Measurements from ENCODE around the gene STAT1.

Gene STAT1

DNA sequence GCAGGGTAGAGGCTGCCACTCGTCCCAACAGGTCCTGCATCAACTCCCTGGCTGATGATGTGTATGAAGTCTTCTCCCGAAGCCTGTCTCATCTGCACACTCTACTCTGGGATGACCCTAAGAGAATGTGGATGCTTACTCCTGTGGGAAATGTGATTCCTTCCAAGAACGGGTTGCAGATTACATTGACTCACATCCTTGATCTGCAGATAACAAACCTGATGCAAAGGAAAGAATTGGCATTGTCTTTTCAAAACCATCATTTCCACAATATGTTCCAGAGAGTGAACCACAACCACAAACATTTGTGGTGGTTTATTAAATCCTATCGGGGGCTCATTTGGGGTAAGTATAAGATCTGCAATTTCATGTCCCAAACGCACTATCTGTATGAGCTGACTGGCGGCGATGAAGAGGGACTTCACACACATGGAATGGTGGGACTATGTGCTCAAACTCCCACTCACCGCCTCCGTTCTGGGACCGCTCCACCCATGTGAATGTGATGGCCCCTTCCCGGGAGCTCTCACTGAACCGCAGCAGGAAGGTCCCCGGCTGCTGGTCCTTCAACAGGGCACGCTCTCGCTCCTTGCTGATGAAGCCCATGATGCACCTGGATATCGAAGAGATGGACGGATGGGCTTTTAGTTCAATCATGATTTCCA is 35.5 kb downstream of the STAT1 start:
- DNase-seq (ENCODE audit: low read depth): peak; percentile 73
- TF ChIP-seq, protein P1, sequence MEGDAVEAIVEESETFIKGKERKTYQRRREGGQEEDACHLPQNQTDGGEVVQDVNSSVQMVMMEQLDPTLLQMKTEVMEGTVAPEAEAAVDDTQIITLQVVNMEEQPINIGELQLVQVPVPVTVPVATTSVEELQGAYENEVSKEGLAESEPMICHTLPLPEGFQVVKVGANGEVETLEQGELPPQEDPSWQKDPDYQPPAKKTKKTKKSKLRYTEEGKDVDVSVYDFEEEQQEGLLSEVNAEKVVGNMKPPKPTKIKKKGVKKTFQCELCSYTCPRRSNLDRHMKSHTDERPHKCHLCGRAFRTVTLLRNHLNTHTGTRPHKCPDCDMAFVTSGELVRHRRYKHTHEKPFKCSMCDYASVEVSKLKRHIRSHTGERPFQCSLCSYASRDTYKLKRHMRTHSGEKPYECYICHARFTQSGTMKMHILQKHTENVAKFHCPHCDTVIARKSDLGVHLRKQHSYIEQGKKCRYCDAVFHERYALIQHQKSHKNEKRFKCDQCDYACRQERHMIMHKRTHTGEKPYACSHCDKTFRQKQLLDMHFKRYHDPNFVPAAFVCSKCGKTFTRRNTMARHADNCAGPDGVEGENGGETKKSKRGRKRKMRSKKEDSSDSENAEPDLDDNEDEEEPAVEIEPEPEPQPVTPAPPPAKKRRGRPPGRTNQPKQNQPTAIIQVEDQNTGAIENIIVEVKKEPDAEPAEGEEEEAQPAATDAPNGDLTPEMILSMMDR (IDR thresholded peaks at IDR 0.05; ENCODE audit: low read length, missing control alignments): no peak
- no peak overlapping the region for H3K4me3 ChIP-seq (replicated peaks; ENCODE audit: low read depth, low read length)

DNA sequence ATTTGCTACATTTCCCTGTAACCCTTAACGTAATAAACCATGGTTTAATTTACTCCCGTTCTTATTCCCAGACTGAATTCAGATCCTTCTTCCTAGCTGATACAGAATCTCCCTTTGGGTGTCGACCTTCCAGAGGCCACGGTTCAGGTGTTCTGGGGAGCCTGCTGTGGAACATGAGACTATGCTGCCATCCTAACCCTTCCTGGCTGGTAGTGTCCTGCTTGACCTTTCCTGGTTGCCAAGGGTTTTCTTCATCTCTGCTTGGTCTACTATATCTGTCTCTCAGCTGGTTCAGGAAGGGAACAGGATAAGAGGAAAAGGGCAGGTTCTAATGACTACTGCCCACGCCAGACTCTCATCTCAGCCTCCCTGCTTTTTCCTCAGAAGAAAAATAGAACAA is 36.5 kb downstream of the STAT1 start:
- TF ChIP-seq, protein P1 (IDR thresholded peaks at IDR 0.05; ENCODE audit: low read length, missing control alignments): no peak
- no peak for DNase-seq (ENCODE audit: low read depth)
- H3K4me3 ChIP-seq (replicated peaks; ENCODE audit: low read depth, low read length): no peak overlapping the region

DNA sequence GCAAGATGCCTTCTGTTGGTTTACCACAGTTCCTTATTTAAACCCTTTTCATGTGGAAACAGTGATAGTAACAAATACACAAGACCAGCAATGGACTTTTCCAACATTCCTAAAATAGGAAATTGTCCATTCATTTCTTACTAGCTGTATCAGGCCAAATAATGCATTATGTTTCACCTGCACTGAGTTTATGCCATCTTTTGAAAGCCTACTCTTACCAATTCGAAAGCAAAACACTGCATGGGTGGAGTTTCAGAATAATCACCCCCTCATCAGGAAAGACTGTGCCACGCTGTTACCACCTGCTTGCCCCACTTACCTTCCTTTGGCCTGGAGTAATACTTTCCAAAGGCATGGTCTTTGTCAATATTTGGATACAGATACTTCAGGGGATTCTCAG is 37.5 kb downstream of the STAT1 start:
- TF ChIP-seq, protein P1 (IDR thresholded peaks at IDR 0.05; ENCODE audit: low read length, missing control alignments): no peak
- DNase-seq (ENCODE audit: low read depth): no peak

DNA sequence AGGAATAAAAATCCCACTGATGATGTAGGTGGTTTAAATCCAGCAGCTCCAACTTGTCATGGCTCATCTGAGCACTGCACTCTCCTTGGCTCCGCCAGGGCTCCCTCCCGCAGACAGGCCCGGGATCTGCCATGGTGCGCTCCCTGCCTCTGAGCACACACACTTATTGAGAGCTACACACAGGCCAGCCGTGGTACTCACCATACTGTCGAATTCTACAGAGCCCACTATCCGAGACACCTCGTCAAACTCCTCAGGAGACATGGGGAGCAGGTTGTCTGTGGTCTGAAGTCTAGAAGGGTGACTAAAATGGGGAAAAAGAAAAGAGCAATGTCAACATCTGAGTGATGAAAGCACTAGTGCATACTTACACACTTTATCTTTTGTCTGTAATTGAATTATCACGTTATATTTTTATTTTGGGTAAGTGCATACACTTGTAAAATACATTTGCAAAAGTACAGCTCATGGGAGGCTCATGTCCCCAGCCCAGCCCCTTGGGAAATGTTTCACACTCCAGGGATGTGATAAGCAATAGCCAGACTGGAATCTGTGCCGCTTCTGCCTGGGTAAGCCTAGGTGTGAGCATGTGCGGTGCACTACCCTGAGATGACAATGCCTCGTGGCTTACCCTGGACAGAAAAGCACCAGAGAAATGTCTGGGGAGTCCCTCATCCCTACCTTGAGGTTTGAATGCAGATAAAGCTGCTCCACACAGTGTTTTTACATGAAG is 39.2 kb downstream of the STAT1 start:
- no peak overlapping the region for H3K4me3 ChIP-seq (replicated peaks; ENCODE audit: low read depth, low read length)
- no peak for DNase-seq (ENCODE audit: low read depth)
- TF ChIP-seq, protein P1 (IDR thresholded peaks at IDR 0.05; ENCODE audit: low read length, missing control alignments): no peak

More for the DNA sequence above, 37.5 kb downstream of the STAT1 start:
- no peak overlapping the region for H3K4me3 ChIP-seq (replicated peaks; ENCODE audit: low read depth, low read length)

DNA sequence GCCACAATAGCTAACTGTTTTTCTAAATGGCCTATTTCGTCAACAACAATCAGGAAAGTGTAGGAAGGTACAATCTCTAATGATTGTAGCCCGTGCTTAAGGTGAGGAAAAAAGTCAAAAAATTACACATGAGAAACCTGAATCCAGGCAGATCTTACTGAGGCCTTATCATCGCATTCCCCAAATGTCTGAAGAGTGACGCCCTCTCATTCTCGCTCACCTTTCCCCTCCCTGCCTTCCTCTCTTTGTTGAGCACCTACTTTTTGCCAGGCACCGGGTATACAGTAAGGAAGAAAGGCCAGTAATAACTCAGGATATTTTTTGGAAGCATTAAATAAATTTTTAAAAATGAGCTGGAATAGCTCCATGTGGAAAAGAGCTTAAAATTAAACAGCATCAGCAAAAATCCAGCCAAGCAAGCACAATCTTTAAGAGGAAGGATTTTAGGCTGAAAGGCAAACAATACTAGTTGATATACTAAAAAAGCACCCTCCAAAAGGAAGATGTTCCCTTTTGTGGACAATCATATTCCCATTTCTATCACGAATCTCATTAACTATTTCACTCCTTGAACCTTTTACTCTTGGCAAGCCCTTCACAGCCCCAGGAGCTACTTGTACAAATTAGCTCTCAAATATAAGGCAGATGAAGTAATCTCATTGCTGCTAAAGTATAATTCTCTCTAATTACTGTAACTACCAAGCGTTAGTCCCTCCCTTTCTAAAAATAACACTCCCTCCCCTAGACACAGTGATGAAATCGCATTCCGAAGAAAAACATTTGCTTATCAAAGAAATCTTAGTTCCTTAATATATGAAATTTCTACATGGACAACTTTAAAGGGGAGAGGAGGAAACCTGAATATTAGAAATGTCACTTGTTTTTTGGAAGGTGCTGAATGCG is 40.0 kb downstream of the STAT1 start:
- TF ChIP-seq, protein P1 (IDR thresholded peaks at IDR 0.05; ENCODE audit: low read length, missing control alignments): no peak
- H3K4me3 ChIP-seq (replicated peaks; ENCODE audit: low read depth, low read length): no peak overlapping the region
- DNase-seq (ENCODE audit: low read depth): no peak

DNA sequence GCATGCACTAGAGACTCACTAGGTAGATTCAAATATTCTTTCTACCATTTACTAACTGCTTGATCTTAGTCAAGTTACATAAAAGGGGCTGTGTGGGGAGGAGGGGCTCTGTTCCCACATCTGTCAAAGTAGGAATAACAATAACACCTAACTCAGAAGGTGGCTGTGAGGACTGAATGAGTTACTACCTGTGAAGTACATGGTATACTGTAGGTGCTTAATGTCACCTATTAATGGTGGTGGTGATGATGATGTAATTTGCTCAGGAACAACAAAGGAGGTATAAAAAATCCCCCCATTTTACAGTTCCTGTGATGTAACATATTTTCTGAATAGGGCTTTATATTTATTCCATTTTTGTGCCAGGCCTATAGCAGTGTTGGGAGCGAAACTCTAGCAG is 40.7 kb downstream of the STAT1 start:
- TF ChIP-seq, protein P1 (IDR thresholded peaks at IDR 0.05; ENCODE audit: low read length, missing control alignments): no peak
- DNase-seq (ENCODE audit: low read depth): no peak
- no peak overlapping the region for H3K4me3 ChIP-seq (replicated peaks; ENCODE audit: low read depth, low read length)
